Measurements from ENCODE around the gene APPL1. TPM values are rescaled to one million over a fixed set of nuclear protein-coding genes. Genes with fewer than 3 reads are reported as not detected.

The APPL1 gene, protein sequence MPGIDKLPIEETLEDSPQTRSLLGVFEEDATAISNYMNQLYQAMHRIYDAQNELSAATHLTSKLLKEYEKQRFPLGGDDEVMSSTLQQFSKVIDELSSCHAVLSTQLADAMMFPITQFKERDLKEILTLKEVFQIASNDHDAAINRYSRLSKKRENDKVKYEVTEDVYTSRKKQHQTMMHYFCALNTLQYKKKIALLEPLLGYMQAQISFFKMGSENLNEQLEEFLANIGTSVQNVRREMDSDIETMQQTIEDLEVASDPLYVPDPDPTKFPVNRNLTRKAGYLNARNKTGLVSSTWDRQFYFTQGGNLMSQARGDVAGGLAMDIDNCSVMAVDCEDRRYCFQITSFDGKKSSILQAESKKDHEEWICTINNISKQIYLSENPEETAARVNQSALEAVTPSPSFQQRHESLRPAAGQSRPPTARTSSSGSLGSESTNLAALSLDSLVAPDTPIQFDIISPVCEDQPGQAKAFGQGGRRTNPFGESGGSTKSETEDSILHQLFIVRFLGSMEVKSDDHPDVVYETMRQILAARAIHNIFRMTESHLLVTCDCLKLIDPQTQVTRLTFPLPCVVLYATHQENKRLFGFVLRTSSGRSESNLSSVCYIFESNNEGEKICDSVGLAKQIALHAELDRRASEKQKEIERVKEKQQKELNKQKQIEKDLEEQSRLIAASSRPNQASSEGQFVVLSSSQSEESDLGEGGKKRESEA
- total RNA-seq, result 30.4 and 37.4 TPM in 2 replicates

DNA sequence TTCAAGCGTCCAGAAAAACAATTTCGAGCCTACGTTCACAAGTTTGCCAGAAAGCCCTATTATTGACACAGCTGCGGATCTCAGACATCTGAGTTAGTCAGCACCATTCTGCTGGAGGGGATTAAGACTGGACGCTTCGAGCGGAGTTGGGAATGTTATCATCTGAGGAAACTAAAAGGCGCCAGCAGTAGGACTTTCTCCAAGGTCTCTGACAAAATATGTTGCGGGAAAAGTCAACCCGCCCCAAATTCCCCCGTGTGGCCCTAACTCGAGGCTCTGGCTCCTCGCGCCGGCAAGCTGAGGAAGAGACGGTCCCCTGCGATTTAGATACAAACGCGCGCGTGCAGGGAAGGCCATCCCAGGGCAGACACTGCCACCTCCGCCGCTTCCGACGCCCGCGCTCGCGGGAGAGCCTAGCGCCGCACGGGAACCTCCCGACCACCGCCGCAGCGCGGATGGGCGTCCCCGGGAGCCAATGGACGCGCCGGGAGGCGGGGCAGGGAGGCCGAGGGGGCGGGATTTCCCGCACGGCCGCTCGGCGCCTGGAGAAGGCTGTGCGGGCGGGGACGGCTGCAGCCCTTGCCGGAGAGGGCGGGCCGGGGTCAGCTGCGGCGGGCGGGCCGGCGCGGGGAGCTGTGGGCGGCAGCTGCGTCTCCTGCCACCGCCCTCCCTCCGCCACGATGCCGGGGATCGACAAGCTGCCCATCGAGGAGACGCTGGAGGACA lies at the start of gene APPL1:
Gene APPL1, plus strand, starts transcription at position 526 of the 726 bp plus-strand sequence. Its CDS starts 155 bp downstream, at position 681.

DNA sequence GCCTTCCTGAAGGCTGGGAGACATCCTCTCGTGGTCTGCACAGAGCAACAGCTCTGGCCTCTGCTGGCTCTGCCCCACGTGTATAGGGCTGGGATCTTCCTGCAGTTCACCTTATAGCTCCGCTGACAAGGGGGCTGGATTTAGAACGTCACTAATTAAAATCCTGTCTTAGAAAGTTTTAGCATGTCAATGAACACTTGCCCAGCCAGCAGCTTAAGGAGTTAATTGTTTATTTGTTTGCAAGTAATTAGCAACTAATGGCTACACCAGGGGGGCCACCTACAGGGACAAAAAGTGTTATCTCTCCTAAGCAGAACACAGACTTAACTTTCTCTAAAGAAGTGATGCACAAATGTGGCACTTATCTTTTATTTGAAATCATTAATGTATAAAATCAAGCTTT lies 27.6 kb upstream of the APPL1 start, which contains the start of gene HESX1:
Gene HESX1, minus strand, starts transcription at position 84 of the 403 bp plus-strand sequence. Its CDS starts 60 bp downstream, at position 24.

DNA sequence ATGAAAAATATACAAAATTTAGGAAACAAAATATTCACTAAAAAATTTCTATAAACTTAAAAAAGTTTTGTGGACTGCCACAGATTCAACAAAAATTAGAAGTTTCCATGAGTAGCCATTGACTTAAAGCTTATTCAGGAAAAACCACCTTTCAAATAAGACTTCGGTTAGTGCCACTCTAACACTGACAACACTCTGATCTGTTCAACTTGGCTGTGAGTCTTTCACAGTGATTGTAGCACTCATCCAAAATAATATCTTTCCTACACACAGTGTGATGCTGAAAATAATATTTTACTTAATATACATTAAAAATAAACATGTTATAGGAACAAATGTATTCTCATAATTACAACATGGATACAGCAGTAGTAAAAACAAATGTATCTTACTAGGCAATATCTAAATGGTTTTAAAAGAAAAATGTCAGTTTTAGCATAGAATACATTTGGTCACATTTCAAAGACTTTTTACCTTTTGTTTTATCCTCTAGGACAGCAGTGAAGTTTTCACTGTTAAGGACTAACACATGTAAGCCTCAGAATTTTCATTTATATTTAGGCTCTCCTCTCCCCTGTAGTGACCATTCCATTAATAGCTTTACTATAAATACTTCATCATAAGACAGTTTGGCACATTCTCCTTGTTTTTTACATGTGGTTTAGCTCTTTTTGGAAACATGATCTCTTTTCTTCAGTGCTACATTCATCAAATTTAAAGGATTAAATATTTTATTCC lies 64.8 kb downstream of the APPL1 start, which contains the start of gene ASB14:
Gene ASB14, minus strand, starts transcription at position 527 of the 738 bp plus-strand sequence. CDS start 652 bp downstream, outside the sequence.

Other genes with a start within 250 kb of the APPL1 start
- gene SPATA12, start 167.1 kb upstream of the APPL1 start, total RNA-seq, result 0.13 TPM in 1 of 2 replicates, not detected in the other
- 0.25 and 0.49 TPM in 2 replicates for gene IL17RD, start 62.4 kb upstream of the APPL1 start, total RNA-seq
- 0.16 TPM in 1 of 2 replicates, not detected in the other for gene HESX1, start 27.8 kb upstream of the APPL1 start, total RNA-seq
- gene ASB14, start 65.0 kb downstream of the APPL1 start, total RNA-seq, result not detected in 2 replicates